GM18861 (cell line): ENCODE data around the gene HSP90AA1.
"Not testable (repeated sequence)": the region's sequence is repeated elsewhere in the genome, so short reads cannot be mapped to it uniquely, and the experiment has no call there.

Experiments used
- ATAC-seq: cut with Tn5 transposase; IDR thresholded peaks from one replicate; pipeline ENCODE4 v1.9.1; 2021; ENCODE audit not compliant: unreplicated experiment

Gene HSP90AA1

GRCh38 chr14:102074415-102074964 lies 12.4 kb downstream of the HSP90AA1 start:
- ATAC-seq: no peak

GRCh38 chr14:102071283-102071998 lies 15.4 kb downstream of the HSP90AA1 start:
- no peak for ATAC-seq

- no peak for ATAC-seq
Observed at GRCh38 chr14:102066041-102066451, 20.8 kb downstream of the HSP90AA1 start.

- ATAC-seq: not testable (repeated sequence)
Observed at GRCh38 chr14:102064590-102064989, 22.3 kb downstream of the HSP90AA1 start.

GRCh38 chr14:102063808-102064429 lies 22.9 kb downstream of the HSP90AA1 start:
- no peak for ATAC-seq

- ATAC-seq: peak; percentile 46
Observed at GRCh38 chr14:102063109-102063807, 23.6 kb downstream of the HSP90AA1 start.

GRCh38 chr14:102058961-102059360 lies 27.9 kb downstream of the HSP90AA1 start:
- ATAC-seq: no peak

GRCh38 chr14:102058146-102058545 lies 28.7 kb downstream of the HSP90AA1 start:
- ATAC-seq: no peak

- ATAC-seq: no peak
Observed at GRCh38 chr14:102057480-102058114, 29.2 kb downstream of the HSP90AA1 start.

GRCh38 chr14:102056694-102057442 lies 30.0 kb downstream of the HSP90AA1 start:
- no peak for ATAC-seq

GRCh38 chr14:102055181-102055901 lies 31.5 kb downstream of the HSP90AA1 start:
- ATAC-seq: no peak

- no peak for ATAC-seq
Observed at GRCh38 chr14:102052522-102052921, 34.3 kb downstream of the HSP90AA1 start.

GRCh38 chr14:102050625-102051024 lies 36.2 kb downstream of the HSP90AA1 start:
- no peak for ATAC-seq

- no peak for ATAC-seq
Observed at GRCh38 chr14:102050026-102050405, 36.8 kb downstream of the HSP90AA1 start.

- no peak for ATAC-seq
Observed at GRCh38 chr14:102049258-102050025, 37.4 kb downstream of the HSP90AA1 start.

GRCh38 chr14:102047808-102048540 lies 38.9 kb downstream of the HSP90AA1 start:
- ATAC-seq: no peak

GRCh38 chr14:102046337-102047278 lies 40.2 kb downstream of the HSP90AA1 start:
- ATAC-seq: no peak
